HG03457 (cell line): ENCODE results near the gene FSTL5.

Experiments used
- ATAC-seq: cut with Tn5 transposase; IDR thresholded peaks from one replicate; pipeline ENCODE4 v1.9.1; 2021; ENCODE audit warnings: moderate number of reproducible peaks; ENCODE audit not compliant: unreplicated experiment

The FSTL5 gene

DNA sequence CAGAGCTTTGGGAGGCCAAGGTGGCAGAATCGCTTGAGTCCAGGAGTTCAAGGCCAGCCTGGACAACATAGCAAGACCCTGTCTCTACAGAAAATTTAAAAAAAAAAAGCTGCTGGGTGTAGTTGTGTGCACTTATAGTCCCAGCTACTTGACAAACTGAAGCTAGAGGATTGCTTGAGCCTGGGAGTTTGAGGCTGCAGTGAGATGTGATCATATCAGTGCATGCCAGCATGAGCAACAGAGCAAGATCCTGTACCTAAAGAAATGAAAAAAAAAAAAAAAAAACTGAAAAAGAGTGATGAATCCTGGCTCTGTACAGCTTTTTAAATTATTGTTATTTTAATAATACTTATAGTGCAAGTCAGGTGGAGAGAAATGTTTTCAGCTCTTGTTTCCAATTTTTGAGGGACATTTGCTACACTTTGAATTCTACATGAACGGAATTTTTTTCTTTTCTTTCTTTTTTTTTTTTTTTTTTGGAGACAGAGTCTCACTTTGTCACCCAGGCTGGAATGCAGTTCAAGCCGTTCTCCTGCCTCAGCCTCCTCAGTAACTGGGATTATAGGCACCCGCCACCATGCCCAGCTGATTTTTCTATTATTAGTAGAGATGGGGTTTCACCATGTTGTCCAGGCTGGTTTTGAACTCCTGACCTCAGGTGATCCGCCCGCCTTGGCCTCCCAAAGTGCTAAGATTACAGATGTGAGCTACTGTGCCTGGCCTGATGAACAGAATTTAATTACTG is 215.6 kb downstream of the FSTL5 start:
- ATAC-seq, result no peak

DNA sequence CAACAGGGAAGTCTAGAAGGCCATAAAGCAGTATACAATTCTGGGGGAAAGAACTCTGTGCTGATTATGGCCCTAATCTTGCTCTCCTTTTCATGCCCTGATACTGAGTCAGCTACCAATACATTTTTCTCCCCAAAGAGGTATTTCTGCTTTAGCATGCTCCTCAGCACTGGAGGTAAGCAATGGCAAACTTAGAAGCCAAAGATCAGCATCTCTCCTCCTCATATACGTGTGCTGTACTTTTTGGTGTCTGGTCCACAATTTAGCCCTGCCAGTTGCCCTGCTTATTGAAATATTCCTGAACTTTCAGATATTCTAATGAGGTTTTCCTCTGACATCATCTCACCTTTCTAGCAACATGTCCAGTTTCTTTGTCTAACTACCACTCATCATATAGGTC is 226.2 kb downstream of the FSTL5 start:
- ATAC-seq, result no peak

GRCh38 chr4:161936625-161937550 is 226.9 kb downstream of the FSTL5 start:
- no peak for ATAC-seq

GRCh38 chr4:161931089-161931488 is 232.7 kb downstream of the FSTL5 start:
- ATAC-seq, result no peak

DNA sequence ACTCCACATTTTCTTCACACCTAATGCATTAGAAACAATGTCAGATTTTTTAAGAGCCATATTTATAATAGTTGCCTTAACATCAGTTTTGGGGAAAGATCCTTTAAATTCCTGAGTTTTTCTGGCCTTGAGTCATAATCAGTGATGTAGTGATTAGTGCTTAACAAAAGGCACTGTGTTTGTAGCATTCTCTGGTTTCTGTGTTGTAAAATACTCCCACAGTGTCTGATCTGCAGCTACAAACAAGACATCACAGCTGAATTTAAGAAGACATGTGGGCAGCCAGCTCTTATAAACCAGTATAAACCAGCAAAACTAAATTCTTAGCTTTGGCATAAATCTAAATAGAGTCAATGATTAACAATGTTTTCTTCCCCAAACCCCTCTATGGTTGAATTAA is 233.8 kb downstream of the FSTL5 start:
- no peak for ATAC-seq

- no peak for ATAC-seq
These were observed 237.6 kb downstream of the FSTL5 start for GRCh38 chr4:161926033-161926828.

DNA sequence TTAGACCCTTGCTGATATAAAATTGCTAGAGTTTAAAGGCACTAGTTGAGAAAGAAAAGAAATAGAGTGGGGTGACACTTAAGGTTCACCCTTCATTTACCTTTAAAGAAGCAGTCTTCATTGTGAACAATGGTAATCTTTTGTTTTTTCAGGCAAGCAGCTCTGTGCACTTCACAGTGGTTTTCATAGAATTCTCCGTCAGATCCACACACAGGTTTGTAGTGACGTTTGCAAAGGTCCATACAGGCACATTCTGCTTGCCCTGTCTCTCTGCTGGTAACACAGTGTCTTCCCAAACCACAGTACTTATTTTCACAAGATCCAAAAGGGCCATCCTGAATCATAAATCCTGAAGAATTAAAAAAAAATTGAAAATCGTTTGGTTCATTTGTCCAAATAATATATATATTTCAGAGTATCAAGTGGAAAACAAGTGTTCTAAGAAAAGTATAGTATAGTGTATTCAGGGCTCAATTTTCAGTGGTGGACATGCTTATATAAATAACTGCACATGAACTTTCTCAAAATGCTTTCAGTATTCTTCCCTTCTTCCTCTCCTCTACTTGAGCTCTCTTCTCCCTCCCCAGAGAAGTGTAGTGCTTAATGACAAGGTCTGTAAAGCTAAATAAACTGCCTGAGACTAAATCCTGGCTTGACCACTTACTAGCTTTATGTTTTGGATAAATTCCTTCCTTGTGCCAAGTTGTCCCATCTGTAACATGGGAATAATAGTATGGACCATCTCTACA is 243.3 kb downstream of the FSTL5 start:
- no peak for ATAC-seq

GRCh38 chr4:161919442-161920220 is 244.2 kb downstream of the FSTL5 start:
- no peak for ATAC-seq

- no peak for ATAC-seq
These were observed 247.8 kb downstream of the FSTL5 start for GRCh38 chr4:161916035-161916434.

DNA sequence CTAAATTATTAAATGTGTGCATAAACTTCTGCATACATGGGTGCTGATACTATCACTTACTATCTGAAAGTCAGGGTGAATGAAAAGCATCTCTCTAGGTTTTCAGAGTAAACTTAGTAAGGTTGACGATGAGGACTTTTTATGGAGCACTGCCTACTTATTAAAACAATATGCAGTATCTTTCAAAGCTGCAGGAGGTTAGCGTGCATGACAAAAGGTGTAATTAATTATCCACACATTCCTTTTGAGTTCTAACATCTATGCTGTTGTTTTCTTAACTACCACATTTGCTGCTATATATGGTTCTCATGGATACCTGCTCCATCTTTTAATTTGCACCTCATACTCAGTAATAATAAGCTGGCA is 256.2 kb downstream of the FSTL5 start:
- ATAC-seq, result no peak

GRCh38 chr4:161906836-161907589 is 256.8 kb downstream of the FSTL5 start:
- no peak for ATAC-seq

DNA sequence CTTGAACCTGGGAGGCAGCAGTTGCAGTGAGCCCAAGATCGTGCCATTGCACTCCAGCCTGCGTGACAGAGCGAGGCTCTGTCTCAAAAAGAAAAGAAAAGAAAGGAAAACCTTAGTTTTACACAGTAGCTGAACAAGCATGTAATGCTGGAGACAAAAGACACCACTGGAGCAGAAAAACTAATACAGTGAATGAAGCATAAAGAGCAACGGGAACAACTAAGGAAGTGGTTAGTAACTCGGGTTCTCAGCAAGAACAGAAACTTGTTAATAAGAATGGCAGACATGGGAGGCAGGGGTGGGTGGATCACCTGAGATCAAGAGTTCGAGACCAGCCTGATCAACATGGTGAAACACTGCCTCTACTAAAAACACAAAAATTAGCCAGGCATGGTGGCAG is 263.7 kb downstream of the FSTL5 start:
- no peak for ATAC-seq

DNA sequence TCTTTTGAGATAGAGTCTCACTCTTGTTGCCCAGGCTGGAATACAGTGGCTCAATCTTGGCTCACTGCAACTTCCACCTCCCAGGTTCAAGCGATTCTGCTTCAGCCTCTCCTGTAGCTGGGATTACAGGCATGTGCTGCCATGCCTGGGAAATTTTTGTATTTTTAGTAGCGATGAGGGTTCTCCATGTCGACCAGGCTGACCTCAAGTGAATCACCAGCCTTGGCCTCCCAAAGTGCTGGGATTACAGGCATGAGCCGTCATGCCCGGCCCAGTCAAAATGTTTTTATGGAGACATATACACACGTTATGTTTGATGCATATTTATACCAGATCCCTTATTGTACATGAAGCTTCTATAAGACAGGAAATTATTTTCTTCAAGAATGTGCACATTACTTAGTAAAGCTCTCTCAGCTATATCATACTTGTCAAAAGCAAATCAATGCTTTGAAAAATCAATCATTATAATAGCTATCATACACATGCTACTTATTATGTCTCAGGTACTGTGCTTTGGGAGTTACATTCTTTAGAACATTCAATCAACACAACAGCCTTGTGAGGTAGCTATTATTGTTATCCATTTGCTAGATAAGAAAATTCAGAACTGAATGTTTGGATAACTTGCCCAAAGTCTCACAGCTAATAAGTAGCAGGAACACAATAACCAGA is 269.2 kb downstream of the FSTL5 start:
- ATAC-seq, result no peak

DNA sequence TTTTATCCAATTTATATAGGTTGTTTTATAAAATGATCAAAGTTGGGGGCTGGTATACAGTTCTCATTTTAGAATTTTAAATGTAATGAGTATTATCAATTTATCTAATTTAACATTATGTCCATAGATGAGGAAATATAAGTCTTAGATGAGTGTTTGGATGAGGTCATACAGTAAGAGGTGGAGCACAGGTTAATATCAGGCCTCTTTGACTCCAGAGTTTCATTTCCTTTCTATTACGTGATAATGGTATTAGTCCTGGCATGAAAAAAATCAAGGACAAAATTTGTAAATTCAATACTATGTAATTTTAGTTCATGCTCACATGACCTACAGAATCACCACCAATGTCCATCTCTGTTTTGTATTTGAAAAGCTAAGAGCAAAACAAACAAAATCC is 269.8 kb downstream of the FSTL5 start:
- no peak for ATAC-seq

DNA sequence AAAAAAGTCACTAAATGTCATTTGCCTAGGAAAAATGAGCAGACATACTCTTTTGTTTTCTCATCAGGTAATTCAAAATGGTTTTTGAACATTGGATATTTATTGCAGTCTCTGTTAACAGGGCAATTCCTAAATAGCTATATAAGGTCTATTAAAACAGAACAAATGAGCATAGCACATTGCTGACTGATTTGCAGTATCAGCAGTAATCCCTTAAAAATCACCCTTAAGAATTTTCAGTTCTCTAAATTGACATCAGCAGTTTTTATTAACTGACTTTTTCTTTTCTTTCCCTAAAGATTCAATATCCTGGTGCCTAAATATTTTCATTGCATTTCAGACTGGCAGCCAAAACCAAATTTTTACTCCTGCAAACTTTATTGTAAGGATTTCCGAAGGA is 270.2 kb downstream of the FSTL5 start:
- no peak for ATAC-seq

GRCh38 chr4:161892951-161893350 is 270.8 kb downstream of the FSTL5 start:
- no peak for ATAC-seq

DNA sequence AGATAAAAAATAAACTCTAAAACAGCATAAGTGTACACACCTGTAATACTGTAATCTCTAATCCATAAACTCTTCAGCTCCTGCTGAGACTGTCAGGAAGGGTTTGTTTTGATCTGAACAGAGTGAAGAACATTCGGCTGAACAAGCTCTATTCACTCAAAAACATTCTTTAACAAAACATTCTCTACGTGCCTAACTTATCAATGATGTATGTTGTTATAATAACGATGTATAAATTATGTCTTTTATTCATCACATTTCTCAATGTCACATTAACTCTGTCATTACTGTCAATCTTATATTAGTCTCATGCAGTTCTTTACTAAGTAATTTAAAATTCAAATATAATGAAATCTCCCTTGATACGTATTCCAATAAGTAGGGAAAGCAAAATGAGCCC is 280.6 kb downstream of the FSTL5 start:
- no peak for ATAC-seq

- ATAC-seq, result no peak
These were observed 282.4 kb downstream of the FSTL5 start for GRCh38 chr4:161881370-161881769.

- ATAC-seq, result no peak
These were observed 294.3 kb downstream of the FSTL5 start for GRCh38 chr4:161869511-161869910.
